SU-DHL-6 (cell line): ENCODE data around the gene KLHDC2.

Source experiments
- H2AFZ ChIP-seq: fragments of 200-600 bp; sonication (generic); 2 replicates; pipeline ENCODE4 v1.6.1; 2014; ENCODE audit warnings: low read depth, mild to moderate bottlenecking, moderate library complexity, mixed read lengths, antibody characterized with exemption, low read length; ENCODE audit not compliant: severe bottlenecking
- H3F3A ChIP-seq: fragments of 200-600 bp; shearing (Covaris generic); 2 replicates; pipeline ENCODE4 v1.6.0; 2016; ENCODE audit warnings: antibody characterized with exemption, mild to moderate bottlenecking; ENCODE audit not compliant: insufficient read depth
- H3K27ac ChIP-seq: fragments of 200-600 bp; sonication (generic); 2 replicates; pipeline ENCODE4 v1.5.1; 2016; ENCODE audit warnings: low read depth, mild to moderate bottlenecking, low read length, moderate library complexity, mixed read lengths
- H3K27me3 ChIP-seq: fragments of 200-600 bp; sonication (generic), shearing (Covaris generic); 2 replicates; pipeline ENCODE4 v1.6.0; 2014; ENCODE audit warnings: mild to moderate bottlenecking, low read length
- H3K36me3 ChIP-seq: fragments of 200-600 bp; sonication (generic); 2 replicates; pipeline ENCODE4 v1.6.1; 2014; ENCODE audit warnings: mild to moderate bottlenecking, low read length, mixed read lengths
- H3K4me2 ChIP-seq: fragments of 300-600, 200-600 bp; shearing (Covaris generic), sonication (generic); 2 replicates; pipeline ENCODE4 v1.6.0; 2014; ENCODE audit warnings: low read length, low read depth, mild to moderate bottlenecking; ENCODE audit not compliant: poor library complexity, severe bottlenecking
- H3K4me3 ChIP-seq: fragments of 200-600 bp; sonication (generic); 2 replicates; pipeline ENCODE4 v1.5.1; 2014; ENCODE audit warnings: antibody characterized with exemption, low read length, mild to moderate bottlenecking, mixed read lengths; ENCODE audit not compliant: insufficient read depth, poor library complexity, severe bottlenecking
- H3K79me2 ChIP-seq: fragments of 200-600 bp; sonication (generic); 2 replicates; pipeline ENCODE4 v1.6.1; 2014; ENCODE audit warnings: mild to moderate bottlenecking, low read length, moderate library complexity; ENCODE audit not compliant: insufficient read depth
- H3K9ac ChIP-seq: fragments of 200-600 bp; sonication (generic); 2 replicates; pipeline ENCODE4 v1.7.0; 2014; ENCODE audit warnings: mild to moderate bottlenecking, low read length
- H3K9me2 ChIP-seq: fragments of 200-600 bp; sonication (generic); replicated peaks from 2 replicates; pipeline ENCODE4 v1.6.1; 2014; ENCODE audit warnings: low read length; ENCODE audit not compliant: insufficient read depth
- H3K9me3 ChIP-seq: fragments of 200-600 bp; sonication (generic); 2 replicates; pipeline ENCODE4 v1.6.1; 2014; ENCODE audit warnings: low read length, mixed read lengths; ENCODE audit not compliant: insufficient read depth
- H4K20me1 ChIP-seq: fragments of 200-600 bp; sonication (generic); 2 replicates; pipeline ENCODE4 v1.6.1; 2014; ENCODE audit warnings: low read depth, mild to moderate bottlenecking, antibody characterized with exemption, low read length, moderate library complexity, mixed read lengths
- EZH2phosphoT487 ChIP-seq: fragments of 200-600 bp; sonication (generic), shearing (Covaris generic); conservative IDR thresholded peaks from 2 replicates; pipeline ENCODE4 v1.6.1; 2018; ENCODE audit warnings: mild to moderate bottlenecking, antibody characterized with exemption, low read length, moderate library complexity, mixed read lengths
- TF ChIP-seq, protein P1 (sequence below): fragments of 200-600 bp; sonication (generic); IDR thresholded peaks from one replicate; pipeline ENCODE4 v1.5.1; 2017; ENCODE audit warnings: antibody characterized with exemption, mild to moderate bottlenecking, low read length, moderate library complexity; ENCODE audit not compliant: insufficient read depth, poor library complexity, severe bottlenecking

KLHDC2 gene

DNA sequence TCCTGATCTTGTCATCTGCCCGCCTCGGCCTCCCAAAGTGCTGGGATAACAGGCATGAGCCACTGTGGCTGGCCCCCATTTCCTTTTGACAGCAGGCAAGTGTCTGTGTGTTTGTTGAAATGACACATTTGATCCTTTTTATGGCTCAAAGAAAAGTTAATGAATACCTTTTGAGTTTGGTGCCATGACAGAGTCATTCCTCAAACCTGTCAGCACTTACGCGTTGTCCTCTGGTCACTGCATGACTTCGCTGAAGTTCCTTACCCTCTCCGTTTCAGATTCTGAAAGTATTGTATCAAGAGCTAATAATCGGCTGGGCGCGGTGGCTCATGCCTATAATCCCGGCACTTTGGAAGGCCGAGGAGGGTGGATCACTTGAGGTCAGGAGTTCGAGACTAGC is 52.2 kb downstream of the KLHDC2 start:
- Histone ChIP-seq H3K9me2 (no peaks in the 10 kb centered on the region), H3K9me3 (no peaks in the 10 kb centered on the region), H3K27ac (no peak overlapping the region), H2AFZ (no peak overlapping the region), H3K79me2 (no peaks in the 10 kb centered on the region), H3K27me3 (no peaks in the 10 kb centered on the region), H3K4me2 (no peak overlapping the region), H3K4me3 (no peak overlapping the region), H3F3A (no peaks in the 10 kb centered on the region), H3K36me3 (peaks cover 29% of the 10 kb centered on the region), H4K20me1 (no peaks in the 10 kb centered on the region), H3K9ac (no peak overlapping the region)
- TF ChIP-seq, protein P1, sequence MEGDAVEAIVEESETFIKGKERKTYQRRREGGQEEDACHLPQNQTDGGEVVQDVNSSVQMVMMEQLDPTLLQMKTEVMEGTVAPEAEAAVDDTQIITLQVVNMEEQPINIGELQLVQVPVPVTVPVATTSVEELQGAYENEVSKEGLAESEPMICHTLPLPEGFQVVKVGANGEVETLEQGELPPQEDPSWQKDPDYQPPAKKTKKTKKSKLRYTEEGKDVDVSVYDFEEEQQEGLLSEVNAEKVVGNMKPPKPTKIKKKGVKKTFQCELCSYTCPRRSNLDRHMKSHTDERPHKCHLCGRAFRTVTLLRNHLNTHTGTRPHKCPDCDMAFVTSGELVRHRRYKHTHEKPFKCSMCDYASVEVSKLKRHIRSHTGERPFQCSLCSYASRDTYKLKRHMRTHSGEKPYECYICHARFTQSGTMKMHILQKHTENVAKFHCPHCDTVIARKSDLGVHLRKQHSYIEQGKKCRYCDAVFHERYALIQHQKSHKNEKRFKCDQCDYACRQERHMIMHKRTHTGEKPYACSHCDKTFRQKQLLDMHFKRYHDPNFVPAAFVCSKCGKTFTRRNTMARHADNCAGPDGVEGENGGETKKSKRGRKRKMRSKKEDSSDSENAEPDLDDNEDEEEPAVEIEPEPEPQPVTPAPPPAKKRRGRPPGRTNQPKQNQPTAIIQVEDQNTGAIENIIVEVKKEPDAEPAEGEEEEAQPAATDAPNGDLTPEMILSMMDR, result no peak
- TF ChIP-seq EZH2phosphoT487, result no peak

DNA sequence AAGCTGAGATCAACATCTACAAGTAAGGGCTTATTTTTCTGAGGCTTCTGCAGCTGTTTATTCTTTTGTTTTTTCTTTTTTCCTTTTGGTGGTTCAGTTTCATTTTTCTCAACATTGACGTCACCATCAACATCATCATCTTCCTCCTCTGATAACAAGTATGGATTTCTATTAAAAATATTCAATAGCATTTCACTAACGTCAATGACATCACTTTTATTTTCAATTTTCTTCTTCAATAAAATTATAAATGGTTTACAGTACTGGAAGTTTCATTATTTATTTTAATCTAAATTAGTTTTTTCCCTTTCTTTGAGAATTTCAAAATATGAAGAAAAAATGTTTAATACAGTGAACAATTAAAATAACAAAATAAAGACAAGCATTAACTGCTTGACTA is 60.7 kb downstream of the KLHDC2 start:
- no peaks in the 10 kb centered on the region for H3K9me2 ChIP-seq
- H3K9me3 ChIP-seq, result no peaks in the 10 kb centered on the region
- H3K27ac ChIP-seq, result no peak overlapping the region
- H3K79me2 ChIP-seq, result no peaks in the 10 kb centered on the region
- 0 out of 2 replicates have a peak, but pooled peaks cover 5% of the 10 kb centered on the region for H3F3A ChIP-seq
- no peak overlapping the region for H3K9ac ChIP-seq
- no peak overlapping the region for H3K4me3 ChIP-seq
- H4K20me1 ChIP-seq, result no peaks in the 10 kb centered on the region
- H2AFZ ChIP-seq, result no peak overlapping the region
- no peaks in the 10 kb centered on the region for H3K27me3 ChIP-seq
- no peak overlapping the region for H3K4me2 ChIP-seq
- TF ChIP-seq, protein P1, result no peak
- TF ChIP-seq EZH2phosphoT487, result no peak
- peaks cover 61% of the 10 kb centered on the region for H3K36me3 ChIP-seq
